NOMO-1 treated with DMSO at 0.1 percent for 48 hours (cell line): ENCODE measurements around the gene PREP.
"Not testable (repeated sequence)": the region's sequence is repeated elsewhere in the genome, so short reads cannot be mapped to it uniquely, and the experiment has no call there.

Source experiments
- DNase-seq: peaks from one replicate; lab custom pipeline; 2025; ENCODE audit not compliant: unreplicated experiment; lab: John Stamatoyannopoulos, UW

Gene PREP

GRCh38 chr6:105402939-105403935 lies at the start of gene PREP:
Gene PREP, minus strand, starts transcription at chr6:105403082. Its CDS starts 191 bp downstream, at chr6:105402891.
- DNase-seq: peak; percentile 86

GRCh38 chr6:105452376-105452775 lies 49.5 kb upstream of the PREP start:
- DNase-seq: no peak

GRCh38 chr6:105449756-105450390 lies 47.0 kb upstream of the PREP start:
- DNase-seq: no peak

GRCh38 chr6:105445481-105445880 lies 42.6 kb upstream of the PREP start:
- no peak for DNase-seq

DNA sequence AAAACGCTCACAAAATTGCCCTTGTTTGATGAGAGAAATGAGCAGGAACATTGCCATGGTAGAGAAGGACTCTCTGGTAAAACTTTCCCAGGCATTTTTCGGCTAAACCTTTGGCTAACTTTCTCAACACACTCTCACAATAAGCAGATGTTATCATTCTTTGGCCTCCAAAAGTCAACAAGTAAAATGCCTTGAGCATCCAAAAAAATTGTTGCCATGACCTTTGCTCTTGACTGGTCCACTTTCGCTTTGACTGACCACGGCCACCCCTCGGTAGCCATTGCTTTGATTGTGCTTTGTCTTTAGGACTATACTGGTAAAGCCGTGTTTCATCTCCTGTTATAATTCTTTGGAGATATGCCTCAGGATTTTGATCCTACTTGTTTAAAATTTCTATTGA lies 41.1 kb upstream of the PREP start:
- DNase-seq: no peak

GRCh38 chr6:105442369-105442768 lies 39.5 kb upstream of the PREP start:
- no peak for DNase-seq

GRCh38 chr6:105437236-105437635 lies 34.4 kb upstream of the PREP start:
- no peak for DNase-seq

DNA sequence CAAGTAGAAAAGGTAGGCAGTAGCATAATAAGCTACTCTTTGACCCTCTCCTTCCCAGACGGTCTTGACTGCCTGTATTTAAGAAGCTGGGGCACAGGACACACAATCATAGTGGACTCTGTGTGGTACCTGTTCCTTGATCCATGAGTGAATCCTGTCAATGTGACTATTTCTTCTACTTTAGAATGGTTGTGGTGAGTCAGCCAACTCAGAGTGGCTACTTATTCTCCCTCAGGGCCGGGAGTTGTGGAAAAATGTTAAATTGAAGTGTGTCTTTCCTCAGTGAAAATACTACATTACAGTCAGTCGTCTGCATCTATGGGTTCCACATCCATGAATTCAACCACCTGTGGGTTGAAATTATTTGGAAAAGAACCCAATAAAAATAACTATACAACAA lies 30.8 kb upstream of the PREP start:
- DNase-seq: no peak

DNA sequence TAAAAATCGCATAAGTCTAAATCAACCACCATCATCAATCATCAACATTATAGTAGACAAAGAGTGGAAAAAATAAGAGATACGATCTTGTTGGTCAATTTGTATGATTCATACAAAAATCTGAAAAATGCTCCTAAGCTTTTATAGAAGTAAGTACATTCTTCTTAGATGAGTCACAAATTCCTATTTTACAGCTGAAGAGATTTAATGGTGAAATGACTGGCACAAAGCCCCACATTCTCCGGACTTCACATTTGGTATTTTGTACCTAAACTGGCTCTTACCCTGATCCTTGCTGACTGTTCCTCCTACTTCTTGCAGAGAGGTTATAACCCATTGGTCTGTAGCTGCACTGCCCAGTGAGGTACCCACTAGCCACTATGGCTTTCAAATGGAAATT lies 29.9 kb upstream of the PREP start:
- no peak for DNase-seq

- peak; percentile 40 for DNase-seq
These were observed 28.3 kb upstream of the PREP start for GRCh38 chr6:105431226-105431625.

DNA sequence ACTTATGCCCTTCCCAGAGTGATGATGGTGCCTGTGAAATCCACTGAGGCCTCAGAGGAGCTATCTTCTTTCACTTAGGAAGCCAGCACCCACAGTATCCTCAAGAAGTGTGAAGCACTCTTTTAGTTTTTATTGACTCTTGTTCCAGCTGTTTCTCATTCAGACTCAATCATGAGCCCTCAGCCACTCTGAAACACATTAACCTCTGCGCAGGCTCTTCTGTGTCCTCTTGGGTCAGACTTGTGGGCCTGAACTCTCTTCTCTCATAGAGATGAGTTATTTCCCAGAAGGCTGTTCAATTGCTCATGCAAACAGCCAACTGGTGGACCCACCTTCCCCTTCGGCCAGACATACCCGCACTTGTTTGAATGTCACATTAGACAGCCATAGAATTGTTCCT lies 27.8 kb upstream of the PREP start:
- no peak for DNase-seq

DNA sequence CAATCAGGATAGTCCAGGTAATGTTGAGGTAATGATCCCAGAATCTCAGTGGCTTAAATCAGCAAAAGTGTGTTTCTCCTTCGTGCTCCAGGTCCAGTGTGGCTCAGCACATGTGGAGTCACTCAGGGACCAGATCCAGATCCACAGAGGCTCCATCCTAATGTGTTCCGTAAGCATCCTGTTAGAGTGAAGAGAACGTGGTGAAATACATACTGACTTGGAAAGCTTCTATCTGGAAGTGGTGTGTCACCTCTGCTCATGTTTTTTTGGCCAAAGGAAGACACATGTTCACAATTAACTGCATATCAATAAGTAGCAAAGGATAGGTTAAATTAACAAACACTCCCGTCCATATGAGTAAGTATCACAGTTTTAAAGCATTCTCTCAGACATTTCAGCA lies 26.8 kb upstream of the PREP start:
- DNase-seq: no peak

DNA sequence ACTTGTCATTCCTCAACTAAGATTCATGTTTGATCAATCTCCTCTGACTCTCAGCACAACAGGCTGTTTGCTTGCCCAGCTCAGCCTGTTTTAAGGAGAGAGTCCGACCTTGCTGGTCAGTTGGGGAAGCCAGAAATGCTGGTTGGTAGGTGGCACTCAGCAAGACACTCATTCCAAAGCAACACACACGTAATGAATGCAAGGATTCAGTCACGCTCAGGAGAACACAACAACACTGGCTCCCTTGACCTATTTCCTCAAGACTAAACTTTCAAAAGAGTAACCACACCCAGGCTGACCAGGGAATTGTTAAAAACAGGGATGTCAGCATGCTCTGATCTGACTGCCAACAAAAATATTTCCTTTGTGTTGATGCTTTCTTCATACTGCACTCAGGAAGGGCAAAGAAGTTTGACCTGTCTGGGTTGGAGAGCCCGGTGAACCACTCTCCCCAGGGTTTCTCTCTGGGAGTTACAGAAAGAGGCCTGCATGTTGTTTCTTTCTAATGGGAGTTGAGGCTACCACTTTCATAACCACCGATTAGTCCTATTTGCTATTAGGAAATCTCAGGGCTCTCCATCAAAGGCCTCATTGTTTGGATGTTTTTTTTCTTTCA lies 25.6 kb upstream of the PREP start:
- no peak for DNase-seq

DNA sequence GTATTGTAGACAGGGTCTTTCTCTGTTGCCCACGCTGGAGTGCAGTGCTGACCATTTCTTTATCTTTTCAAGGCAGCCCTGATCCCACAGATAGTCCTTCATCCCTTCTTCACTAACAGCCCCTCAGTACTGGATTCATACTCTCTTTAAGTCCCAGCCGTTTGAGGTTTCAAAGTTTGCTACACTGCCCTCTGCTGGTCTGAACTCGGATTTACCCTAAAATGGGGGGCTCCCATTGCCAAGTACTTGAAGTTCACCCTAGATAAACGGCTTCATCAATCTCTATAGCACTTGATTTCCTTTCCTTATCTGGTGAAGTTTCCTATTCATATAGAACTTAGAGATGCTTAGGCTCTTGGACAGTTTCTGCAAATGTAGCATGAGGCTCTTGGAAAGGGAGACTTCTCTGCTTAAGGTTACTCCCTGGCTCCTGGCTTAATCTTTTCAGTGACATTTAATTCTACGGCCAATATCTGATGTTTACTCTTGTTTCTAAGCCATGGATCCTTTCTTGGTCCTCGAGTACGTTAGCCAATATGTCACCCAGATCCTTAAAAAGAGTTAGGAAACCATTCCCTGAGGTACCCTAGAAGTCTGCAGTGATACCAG lies 21.4 kb upstream of the PREP start:
- DNase-seq: peak; percentile 37

- not testable (repeated sequence) for DNase-seq
These were observed 14.1 kb upstream of the PREP start for GRCh38 chr6:105416971-105417370.

DNA sequence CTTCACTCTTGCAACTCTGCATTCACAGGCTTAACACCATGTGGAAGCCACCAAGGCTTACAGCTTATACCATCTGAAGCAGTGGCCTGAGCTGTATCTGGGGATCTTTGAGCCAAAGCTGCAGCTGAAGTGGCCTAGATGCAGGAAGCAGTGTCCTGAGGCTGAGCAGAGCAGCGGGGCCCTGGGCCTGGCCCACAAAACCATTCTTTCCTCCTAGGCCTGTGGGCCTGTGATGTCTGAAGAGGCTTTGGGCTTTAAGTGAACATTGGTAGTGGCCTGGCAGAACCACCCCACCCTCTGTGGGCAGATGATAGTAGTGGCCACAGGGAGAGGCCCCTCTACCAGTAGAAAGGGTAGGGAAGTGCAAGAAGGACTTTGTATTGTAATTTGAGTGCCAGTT lies 6.9 kb upstream of the PREP start:
- no peak for DNase-seq

- DNase-seq: peak; percentile 43
These were observed 568 bp downstream of the PREP start for GRCh38 chr6:105402090-105402938.

GRCh38 chr6:105401247-105402089 lies 1.4 kb downstream of the PREP start:
- no peak for DNase-seq

GRCh38 chr6:105400501-105400900 lies 2.4 kb downstream of the PREP start:
- DNase-seq: peak; percentile 43

DNA sequence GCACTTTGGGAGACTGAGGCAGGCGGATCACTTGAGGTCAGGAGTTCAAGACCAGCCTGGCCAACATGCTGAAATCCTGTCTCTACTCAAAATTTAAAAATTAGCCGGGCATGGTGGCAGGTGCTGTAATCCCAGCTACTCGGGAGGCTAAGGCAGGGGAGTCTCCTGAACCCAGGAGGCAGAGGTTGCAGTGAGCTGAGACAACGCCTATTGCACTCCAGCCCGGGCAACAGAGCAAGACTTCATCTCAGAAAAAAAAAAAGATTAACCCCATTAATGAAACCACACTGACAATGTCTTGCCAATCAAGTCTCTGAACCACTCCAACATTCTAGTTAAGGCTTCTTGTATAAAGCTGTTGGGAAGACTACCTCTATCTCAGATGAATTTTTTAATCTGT lies 4.0 kb downstream of the PREP start:
- no peak for DNase-seq
